ENCODE data around the gene ATP1B4.

ATP1B4 gene

DNA sequence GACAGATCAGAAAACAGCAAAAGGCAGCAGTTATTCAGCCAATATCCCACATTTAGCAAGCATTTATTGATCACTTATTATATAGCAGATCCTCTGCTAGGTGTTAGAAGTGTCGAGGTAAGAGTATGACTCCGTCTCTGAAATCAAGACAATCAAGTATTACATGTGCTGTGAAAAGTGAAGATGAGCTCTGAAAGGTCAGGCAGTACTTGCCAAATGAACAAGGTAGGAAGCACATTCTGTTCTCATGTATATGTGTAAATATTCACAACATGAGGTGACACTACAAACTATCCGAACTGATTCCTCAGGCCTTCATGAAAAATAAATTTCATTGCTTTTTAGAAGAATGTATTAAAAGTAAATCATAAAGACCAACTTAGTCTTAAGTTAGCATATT, 15.3 kb downstream of the ATP1B4 start:
- DNase-seq: no peak

DNA sequence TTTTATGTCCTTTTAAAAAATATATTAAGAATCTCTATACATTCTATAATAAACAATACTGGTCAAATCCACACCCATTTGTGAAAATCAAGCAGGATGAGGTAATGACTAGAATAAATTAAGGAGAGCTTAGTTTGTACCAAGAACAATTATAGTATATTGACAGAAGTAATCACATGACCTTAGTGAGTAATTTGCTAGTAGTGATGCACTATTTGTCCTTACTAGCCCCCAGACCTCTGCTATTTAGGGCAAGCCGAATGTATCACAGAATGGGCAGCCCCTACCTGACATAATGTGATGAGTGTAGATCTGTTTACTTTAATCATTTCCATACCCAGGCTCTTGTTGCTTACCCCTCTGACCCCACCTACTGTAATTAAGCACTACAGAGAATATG, 15.8 kb downstream of the ATP1B4 start:
- no peak for DNase-seq

DNA sequence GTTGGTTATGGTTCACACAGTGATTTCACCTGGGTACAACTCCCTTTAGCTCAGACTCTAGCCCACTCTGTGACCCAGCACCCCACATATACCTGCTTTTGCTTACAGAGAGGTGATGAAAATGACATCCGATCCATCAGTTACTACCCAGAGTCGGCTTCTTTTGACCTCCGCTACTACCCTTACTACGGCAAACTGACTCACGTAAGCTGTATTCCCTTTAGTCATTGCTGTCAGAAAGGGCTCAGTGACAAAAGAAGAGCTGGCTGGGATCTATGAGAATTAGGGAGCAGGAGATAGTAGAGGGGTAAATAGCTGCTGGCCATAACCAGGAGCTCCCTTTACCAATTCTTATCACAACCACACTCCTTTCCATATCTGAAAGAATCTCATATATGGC, 16.7 kb downstream of the ATP1B4 start:
- no peak for DNase-seq

DNA sequence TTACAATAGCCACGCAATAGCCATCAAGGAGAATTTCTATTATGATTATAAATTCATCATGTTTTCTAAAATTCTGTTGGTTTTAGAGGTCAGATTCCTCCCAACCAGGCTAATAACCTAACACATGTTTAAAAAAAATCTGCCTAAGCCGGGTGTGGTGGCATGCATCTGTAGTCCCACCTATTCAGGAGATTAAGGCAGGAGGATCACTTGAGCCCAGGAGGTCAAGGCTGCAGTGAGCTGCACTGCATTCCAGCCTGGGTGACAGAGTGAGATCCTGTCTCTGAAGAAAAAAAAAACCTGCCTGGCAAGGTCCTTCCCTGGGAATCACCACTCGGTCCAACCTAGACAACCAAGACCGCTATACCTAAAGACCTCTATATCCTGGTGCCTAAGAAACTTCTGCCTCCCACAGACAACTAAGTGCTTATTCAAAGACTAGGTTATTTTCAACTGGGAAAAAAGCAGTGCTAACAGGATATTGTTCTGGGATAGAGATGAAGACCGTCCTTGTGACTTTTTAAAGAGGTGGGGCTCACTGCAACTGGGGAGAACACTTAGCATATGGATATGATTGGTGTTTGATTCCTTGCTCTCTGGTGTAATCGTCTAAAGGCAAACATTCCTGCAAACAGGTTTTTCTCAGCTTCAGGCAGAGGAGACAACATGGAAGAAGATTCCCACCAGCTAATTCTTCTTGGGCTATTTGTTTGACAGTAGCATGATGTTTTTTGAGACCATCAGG, 18.2 kb downstream of the ATP1B4 start:
- no peak for DNase-seq

DNA sequence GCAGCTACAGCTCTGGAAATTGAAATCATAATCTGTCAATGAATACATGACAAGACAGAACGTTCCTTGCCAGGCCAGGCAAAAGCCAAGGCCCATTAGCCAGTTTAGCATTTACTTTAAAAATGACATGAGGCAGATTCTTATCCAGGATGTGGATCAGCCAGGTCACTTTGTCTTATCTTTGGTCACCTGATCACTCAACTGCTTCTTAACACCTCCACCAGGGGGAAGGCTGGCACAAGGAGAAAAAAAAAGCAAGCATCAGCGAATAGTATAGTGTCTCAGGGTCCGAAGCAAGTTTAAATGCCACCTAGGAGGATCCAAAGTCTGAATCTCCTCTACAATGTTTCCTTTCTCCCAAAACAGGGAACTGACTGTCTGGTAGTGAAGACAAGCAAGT, 18.8 kb downstream of the ATP1B4 start:
- no peak for DNase-seq

DNA sequence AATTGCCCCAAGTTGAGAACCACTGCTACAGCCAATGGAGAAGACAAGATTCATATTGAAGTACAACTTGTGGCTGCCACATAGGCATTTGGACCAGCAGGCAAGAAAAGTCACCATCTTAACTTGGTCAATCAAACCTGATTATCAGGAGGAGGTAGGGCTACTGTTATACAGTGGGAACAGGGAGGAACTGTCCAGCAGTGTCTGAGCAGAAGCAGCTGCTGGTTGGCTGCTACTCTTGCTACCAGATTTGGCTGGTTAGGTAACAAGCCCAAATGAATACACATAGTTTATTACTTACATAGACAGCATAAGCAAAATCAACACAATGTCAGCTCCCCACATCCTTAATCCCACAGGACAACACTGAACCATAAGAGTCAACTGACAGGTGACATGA, 39.4 kb downstream of the ATP1B4 start:
- DNase-seq: no peak

DNA sequence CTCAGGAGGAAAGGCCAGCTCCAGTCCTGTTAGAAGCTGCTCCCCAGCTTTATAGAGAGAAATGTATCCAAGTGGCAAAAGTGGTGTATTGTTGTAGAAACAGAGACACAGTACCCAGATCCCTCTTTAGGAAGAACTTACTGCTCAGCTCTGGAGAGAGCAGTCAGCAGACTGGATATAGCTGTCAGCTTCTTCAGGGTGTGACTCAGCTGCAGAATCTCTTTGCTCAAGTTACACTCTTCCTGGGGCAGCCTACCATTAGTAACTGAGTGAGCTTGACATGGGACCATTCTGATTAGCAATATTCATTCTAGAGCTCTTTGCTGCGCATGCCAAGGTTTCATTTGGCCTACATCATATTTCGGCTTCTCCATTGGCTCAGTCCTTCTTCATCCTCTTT, 40.5 kb downstream of the ATP1B4 start:
- DNase-seq: no peak

DNA sequence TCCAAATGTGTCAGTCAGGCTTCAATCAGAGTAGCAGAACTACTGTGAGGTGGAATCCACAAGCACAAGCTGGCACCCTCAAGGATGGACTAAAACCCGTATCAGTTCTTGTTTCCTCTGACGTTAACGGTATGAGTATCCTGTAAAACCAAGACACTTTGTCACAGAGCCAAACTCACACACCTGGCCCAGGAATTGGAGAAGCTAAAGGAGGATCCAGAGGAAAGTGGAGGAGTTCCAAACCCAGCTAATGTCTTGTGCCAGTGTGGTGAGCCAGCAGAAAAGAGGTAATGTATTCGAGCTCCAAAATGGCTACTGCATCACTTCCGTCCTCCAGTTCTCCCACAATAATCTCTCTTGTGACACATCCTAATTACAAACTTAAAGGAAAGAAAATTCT, 44.7 kb downstream of the ATP1B4 start:
- DNase-seq: no peak

DNA sequence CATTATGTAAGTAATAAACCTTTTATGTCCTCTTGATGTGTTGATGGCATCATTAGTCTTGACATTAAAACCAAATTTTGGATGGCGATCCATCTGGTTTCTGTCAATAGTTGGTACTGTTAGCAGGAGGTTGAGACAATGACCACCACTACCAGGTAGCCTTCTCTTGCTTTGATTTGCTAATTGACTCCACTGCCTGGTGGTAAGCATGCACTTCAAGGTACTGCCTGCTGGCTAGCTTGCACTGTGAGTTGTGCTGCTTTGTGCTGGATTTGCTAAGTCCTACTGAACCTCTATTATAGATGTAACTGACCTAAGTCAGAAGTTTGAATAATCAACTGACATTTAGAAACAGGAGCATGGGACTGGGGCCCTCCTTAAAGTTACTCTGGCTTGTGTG, 46.3 kb downstream of the ATP1B4 start:
- DNase-seq: no peak

DNA sequence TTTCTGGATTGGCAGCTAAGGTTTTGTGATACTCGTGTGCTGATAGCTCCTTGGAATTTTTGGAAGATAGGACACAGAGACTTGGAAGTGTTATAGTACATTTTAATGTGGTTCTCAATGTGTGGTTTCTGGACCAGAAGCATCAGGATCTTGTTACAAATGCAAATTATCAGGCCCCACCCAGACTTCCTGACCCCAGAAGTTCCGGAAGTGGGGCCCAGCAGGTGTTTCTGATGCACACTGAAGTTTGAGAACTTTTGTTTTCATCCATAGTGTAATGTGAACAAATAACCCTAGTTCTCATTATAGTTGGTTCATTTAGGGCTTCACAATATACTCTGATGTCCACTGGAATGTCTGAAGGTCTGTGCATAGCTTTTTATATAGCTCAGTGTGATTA, 57.6 kb downstream of the ATP1B4 start:
- DNase-seq: no peak

DNA sequence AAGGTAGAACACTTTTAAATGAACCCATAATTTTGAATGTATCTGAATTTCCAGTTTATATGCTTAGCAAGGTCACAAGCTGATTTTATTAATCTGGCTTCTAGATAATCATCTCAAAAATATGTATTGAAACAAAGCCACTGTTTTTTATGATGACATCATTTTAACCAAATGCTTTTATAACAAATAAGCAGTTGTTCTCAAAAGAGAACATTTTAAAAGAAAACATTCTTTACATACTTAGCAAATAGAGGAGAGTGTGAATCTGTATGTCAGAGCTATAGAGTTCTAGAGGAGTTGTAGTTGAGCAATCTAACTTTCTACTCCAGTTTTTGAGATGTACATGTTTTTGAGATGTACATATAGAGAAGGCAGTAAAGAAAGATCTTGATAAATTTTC, 64.7 kb downstream of the ATP1B4 start:
- no peak for DNase-seq

DNA sequence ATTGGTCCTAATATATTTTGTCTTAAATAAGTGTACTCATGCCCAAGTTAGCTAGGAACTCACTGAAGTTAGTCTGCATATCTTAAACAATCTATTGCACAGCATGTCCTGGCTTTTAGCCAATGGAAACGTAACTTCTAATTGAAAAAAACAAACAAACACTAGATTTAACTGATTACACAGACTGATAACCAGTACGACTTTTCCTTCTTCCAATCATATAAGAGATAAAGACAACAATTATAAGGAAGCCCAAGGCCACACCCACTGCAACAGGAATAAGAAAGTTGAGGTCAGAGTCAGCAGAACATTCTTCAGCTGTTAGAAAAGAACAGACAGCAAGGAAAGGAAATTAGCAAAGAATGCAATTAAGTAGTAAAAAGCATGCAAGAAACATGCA, 66.4 kb downstream of the ATP1B4 start:
- DNase-seq: no peak

DNA sequence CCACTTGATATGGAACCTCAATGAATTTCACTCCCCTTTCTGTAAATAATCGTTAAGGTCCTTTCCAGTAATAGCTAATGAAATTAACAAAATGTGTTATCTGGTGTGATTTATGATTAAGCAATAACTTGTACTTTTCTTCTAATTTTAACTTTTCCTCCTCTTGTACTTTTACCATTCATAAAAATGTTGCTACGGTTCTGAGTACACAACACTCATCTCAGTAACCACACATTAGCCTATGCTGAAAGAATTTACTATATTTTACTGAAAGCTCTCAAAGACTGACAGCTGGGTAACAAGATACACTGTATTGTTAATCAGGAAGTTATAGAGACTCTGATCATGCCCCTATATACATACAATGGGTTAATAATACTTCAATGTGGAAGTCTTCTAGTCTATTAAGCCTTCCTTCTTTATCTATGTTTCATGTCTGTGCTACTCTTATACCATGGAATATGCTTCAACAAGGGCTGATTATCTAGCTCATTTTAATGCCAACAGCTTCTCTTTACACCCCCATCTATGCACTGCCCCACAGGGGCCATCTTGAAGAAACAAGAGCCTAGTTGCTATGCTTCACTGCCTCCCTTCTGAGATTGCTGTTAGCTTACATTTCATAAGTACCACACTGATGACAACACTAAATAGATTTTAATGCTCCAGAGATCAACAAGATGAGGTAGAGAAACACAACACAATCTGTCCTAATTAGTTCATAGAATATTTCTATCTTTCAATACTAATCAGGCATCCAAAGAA, 68.1 kb downstream of the ATP1B4 start:
- DNase-seq: no peak

All from MV-4-11 (cell line).